GM12878 (cell line): ENCODE measurements around the gene CINP.

ENCODE experiments used
- SMC3 ChIP-seq: IDR thresholded peaks from 2 replicates; pipeline ENCODE4 v1.6.1; 2011; ENCODE audit warnings: low read length, improper control_type of control experiment, borderline replicate concordance
- SP1 ChIP-seq: IDR thresholded peaks from one replicate; pipeline ENCODE4 v1.6.1; 2011; ENCODE audit warnings: low read depth, low read length

DNA sequence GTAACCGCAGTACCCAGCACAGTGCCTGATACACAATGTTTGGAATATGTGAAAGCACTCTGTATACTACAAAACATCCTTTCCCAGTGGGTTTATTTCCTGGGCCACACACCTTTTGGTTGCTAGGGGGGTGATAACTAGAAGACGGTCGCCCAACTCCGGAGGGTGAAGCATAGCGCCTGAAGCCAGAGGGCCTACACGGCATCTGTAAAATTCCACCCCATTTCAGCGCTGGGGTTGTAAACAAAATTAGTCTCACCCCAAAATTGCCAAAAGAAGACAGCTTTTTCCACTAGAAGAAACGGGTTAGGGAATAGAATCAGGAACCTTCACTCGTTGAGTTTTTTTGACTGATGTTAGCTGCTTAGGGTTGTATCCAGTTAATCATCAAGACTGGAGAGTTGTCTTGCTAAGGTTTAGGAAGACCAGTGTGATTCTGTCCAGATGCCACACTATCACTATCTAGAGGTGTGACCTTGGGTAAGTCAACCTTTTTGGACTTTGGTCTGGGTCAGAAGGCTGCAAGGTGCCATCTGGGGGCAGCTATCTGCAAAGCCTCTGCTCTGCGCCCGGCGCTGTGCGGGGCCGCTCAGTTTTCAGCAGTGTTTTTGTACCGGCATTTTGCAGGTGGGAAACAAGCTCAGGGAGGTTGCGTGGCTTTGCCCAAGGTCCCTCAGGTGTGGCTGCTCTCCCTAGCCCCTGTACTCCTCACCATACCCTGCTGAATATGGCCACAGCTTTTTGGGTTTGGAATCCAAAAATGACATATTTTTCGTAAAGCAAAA lies 41.8 kb downstream of the CINP start:
- TF ChIP-seq SMC3 = no peak
- no peak for TF ChIP-seq SP1
